MCF 10A (cell line): ENCODE data around the gene PGAM2. TPM values are rescaled to one million over a fixed set of nuclear protein-coding genes. Genes with fewer than 3 reads are reported as not detected.

Experiments used
- BruUV-seq: library from RNA; stranded (reverse); fragments of 400-500 nt; replicated peaks from 2 replicates; lab custom pipeline; 2021; lab: Mats Ljungman, UMichigan
- CTCF ChIA-PET: fragments of 300-600 bp; sonication (Branson Sonifier 250); formaldehyde crosslinking; extraction: SDS; loops from one replicate; lab custom pipeline; 2021; ENCODE audit warnings: antibody characterized with exemption, inconsistent platforms; lab: Yijun Ruan, JAX
- POLR2A ChIA-PET: fragments of 300-600, 350-650 bp; sonication (Branson Sonifier 250); formaldehyde crosslinking; extraction: SDS; loops from one replicate; lab custom pipeline; 2020; ENCODE audit warnings: antibody characterized with exemption, inconsistent platforms; lab: Yijun Ruan, JAX
- DNase-seq: peaks from one replicate; pipeline ENCODE4 v3.0.0-alpha.2; 2018; ENCODE audit not compliant: unreplicated experiment
- H3K27ac Mint-ChIP-seq: one replicate; pipeline ENCODE4 v1.8.0; 2022; ENCODE audit warnings: mild to moderate bottlenecking, low read depth, mixed read lengths; ENCODE audit not compliant: unreplicated experiment
- H3K27me3 Mint-ChIP-seq: one replicate; pipeline ENCODE4 v1.8.0; 2022; ENCODE audit warnings: mixed read lengths; ENCODE audit not compliant: insufficient read depth, unreplicated experiment
- H3K36me3 Mint-ChIP-seq: one replicate; pipeline ENCODE4 v1.8.0; 2022; ENCODE audit warnings: mild to moderate bottlenecking, moderate library complexity, mixed read lengths; ENCODE audit not compliant: insufficient read depth, unreplicated experiment
- H3K4me1 Mint-ChIP-seq: one replicate; pipeline ENCODE4 v1.8.0; 2022; ENCODE audit warnings: mixed read lengths; ENCODE audit not compliant: insufficient read depth, unreplicated experiment
- H3K4me3 Mint-ChIP-seq: one replicate; pipeline ENCODE4 v1.8.0; 2022; ENCODE audit warnings: mild to moderate bottlenecking, moderate library complexity, mixed read lengths; ENCODE audit not compliant: unreplicated experiment
- H3K9me3 Mint-ChIP-seq: one replicate; pipeline ENCODE4 v1.8.0; 2022; ENCODE audit warnings: mixed read lengths; ENCODE audit not compliant: unreplicated experiment
- CTCF ChIP-seq: fragments of 200-600 bp; IDR thresholded peaks from one replicate; pipeline ENCODE4 v1.8.0; 2022; ENCODE audit warnings: antibody characterized with exemption, mild to moderate bottlenecking; ENCODE audit not compliant: unreplicated experiment
- intact Hi-C: fragments of 100-400 bp; cut with micrococcal nuclease; formaldehyde crosslinking; loops from 2 replicates; pipeline ENCODE4 v1.14.1; 2022
- total RNA-seq: library from RNA; stranded (reverse); gene quantifications from 2 replicates; pipeline ENCODE4 v1.2.3, GENCODE V29; 2022

Gene PGAM2
- total RNA-seq, 1 experiment from 2014 or later, result not detected

GRCh38 chr7:44062903-44063295, 2.5 kb downstream of the PGAM2 start:
- DNase-seq, result no peak
- Mint-ChIP-seq H3K9me3 (no peaks in the 10 kb centered on the region), H3K36me3 (peaks cover 44% of the 10 kb centered on the region), H3K4me3 (no peak overlapping the region), H3K27me3 (no peaks in the 10 kb centered on the region), H3K4me1 (peaks cover 13% of the 10 kb centered on the region), H3K27ac (no peak overlapping the region)
- no TSS peak for BruUV-seq
- TF ChIP-seq CTCF, result no peak
- intact Hi-C loops, result no loop called here
- POLR2A ChIA-PET, result interaction anchor here (0.8 to 4.1 kb wide), 4 partner anchors 10 to 18 kb away, joined by 3 to 24 read pairs (median 6); partner anchors contain the start of gene DBNL
- CTCF ChIA-PET, result interaction anchor here (0.5 to 1.9 kb wide), 3 partner anchors 18 to 447 kb away, joined by 3 to 4 read pairs (median 4); partner anchors contain the start of gene DBNL

- no peak overlapping the region for H3K4me3 Mint-ChIP-seq
- no peak for TF ChIP-seq CTCF
- no peak overlapping the region for H3K27ac Mint-ChIP-seq
- H3K4me1 Mint-ChIP-seq, result peaks cover 15% of the 10 kb centered on the region
- ChIA-PET POLR2A (interaction anchor here (0.8 kb wide), 1 partner anchor 18 kb away, joined by 3 read pairs; the partner anchor contains the start of gene DBNL), CTCF (interaction anchor here (0.8 to 1.9 kb wide), 3 partner anchors 18 to 142 kb away, joined by 3 to 4 read pairs (median 4); partner anchors contain the start of gene DBNL)
- peaks cover 47% of the 10 kb centered on the region for H3K36me3 Mint-ChIP-seq
- no peaks in the 10 kb centered on the region for H3K27me3 Mint-ChIP-seq
- DNase-seq, result no peak
- intact Hi-C loops, result no loop called here
- H3K9me3 Mint-ChIP-seq, result no peaks in the 10 kb centered on the region
- BruUV-seq, result no TSS peak
Observed at GRCh38 chr7:44062180-44062902, 3.0 kb downstream of the PGAM2 start.

- Mint-ChIP-seq H3K36me3 (peaks cover 41% of the 10 kb centered on the region), H3K4me1 (peaks cover 12% of the 10 kb centered on the region), H3K27me3 (no peaks in the 10 kb centered on the region), H3K4me3 (no peak overlapping the region), H3K9me3 (no peaks in the 10 kb centered on the region), H3K27ac (no peak overlapping the region)
- TF ChIP-seq CTCF, result no peak
- no TSS peak for BruUV-seq
- no peak for DNase-seq
- CTCF ChIA-PET, result interaction anchor here (1.0 to 1.9 kb wide), 2 partner anchors 17 to 42 kb away, joined by 3 to 4 read pairs; partner anchors contain the start of gene DBNL
- intact Hi-C loops, result no loop called here
- POLR2A ChIA-PET, result interaction anchor here (0.8 kb wide), 1 partner anchor 17 kb away, joined by 3 read pairs; the partner anchor contains the start of gene DBNL
Observed at GRCh38 chr7:44061645-44062179, 3.7 kb downstream of the PGAM2 start.
